Activated CD4-positive, alpha-beta memory T cell treated with anti-CD3 and anti-CD28 coated beads for 36 hours (primary cell): ENCODE measurements around the gene PAPOLB. TPM values are rescaled to one million over a fixed set of nuclear protein-coding genes. Genes with fewer than 3 reads are reported as not detected.

Source experiments
- CTCF ChIA-PET: fragments of 350-600 bp; sonication (Branson Sonifier 250); formaldehyde crosslinking; loops from one replicate; lab custom pipeline; 2021; ENCODE audit warnings: antibody characterized with exemption, inconsistent platforms; lab: Charles Lee
- POLR2A ChIA-PET: fragments of 350-600 bp; sonication (Branson Sonifier 250); formaldehyde crosslinking; loops from one replicate; lab custom pipeline; 2021; ENCODE audit warnings: antibody characterized with exemption; lab: Charles Lee
- DNase-seq: peaks from one replicate; pipeline ENCODE4 v3.0.0-alpha.2; 2020
- H3K27ac Mint-ChIP-seq: one replicate; pipeline ENCODE4 v1.8.0; 2021; ENCODE audit warnings: mixed read lengths
- H3K27me3 Mint-ChIP-seq: one replicate; pipeline ENCODE4 v1.8.0; 2021; ENCODE audit warnings: mixed read lengths
- H3K36me3 Mint-ChIP-seq: one replicate; pipeline ENCODE4 v1.8.0; 2021; ENCODE audit warnings: mixed read lengths
- H3K4me1 Mint-ChIP-seq: one replicate; pipeline ENCODE4 v1.8.0; 2021; ENCODE audit warnings: low read depth, mixed read lengths
- H3K4me3 Mint-ChIP-seq: one replicate; pipeline ENCODE4 v1.8.0; 2021; ENCODE audit warnings: mild to moderate bottlenecking, mixed read lengths
- H3K9me3 Mint-ChIP-seq: one replicate; pipeline ENCODE4 v1.8.0; 2021; ENCODE audit warnings: mixed read lengths
- intact Hi-C: fragments of 100-400 bp; cut with micrococcal nuclease; formaldehyde crosslinking; loops from one replicate; pipeline ENCODE4 v1.15.1; 2023
- total RNA-seq, 2 experiments: library from RNA; stranded (reverse); gene quantifications; one replicate each; pipeline ENCODE4 v1.2.3, GENCODE V29; 2021

Gene PAPOLB
- total RNA-seq, 2 experiments from 2014 or later: not detected

DNA sequence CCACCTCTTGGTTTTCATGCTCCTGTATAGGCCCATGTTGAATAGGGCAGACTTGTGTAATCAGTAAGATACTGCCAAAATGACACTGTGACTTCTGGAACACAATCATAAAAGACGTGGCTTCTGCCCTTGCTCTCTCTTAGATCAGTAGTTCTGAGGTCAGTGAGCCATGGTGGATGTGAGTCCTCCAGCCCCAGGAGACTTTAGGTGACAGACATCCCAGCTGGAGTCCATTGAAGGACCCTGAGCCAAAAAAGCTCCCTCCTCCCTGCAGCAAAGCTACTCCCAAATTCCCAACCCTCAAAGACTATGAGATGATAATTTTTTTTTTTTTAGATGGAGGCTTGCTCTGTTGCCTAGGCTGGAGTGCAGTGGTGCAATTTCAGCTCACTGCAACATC is 24.8 kb upstream of the PAPOLB start:
- DNase-seq: no peak
- POLR2A ChIA-PET: no interaction called here
- H3K27me3 Mint-ChIP-seq: peaks cover 27% of the 10 kb centered on the region
- no peaks in the 10 kb centered on the region for H3K36me3 Mint-ChIP-seq
- CTCF ChIA-PET: interaction anchor here (1.1 kb wide), 1 partner anchor 36 kb away, joined by 3 read pairs; no protein-coding TSS in a partner anchor
- H3K9me3 Mint-ChIP-seq: no peaks in the 10 kb centered on the region
- no peak overlapping the region for H3K4me3 Mint-ChIP-seq
- H3K27ac Mint-ChIP-seq: no peak overlapping the region
- H3K4me1 Mint-ChIP-seq: peaks cover 10% of the 10 kb centered on the region
- intact Hi-C loops: no loop called here

DNA sequence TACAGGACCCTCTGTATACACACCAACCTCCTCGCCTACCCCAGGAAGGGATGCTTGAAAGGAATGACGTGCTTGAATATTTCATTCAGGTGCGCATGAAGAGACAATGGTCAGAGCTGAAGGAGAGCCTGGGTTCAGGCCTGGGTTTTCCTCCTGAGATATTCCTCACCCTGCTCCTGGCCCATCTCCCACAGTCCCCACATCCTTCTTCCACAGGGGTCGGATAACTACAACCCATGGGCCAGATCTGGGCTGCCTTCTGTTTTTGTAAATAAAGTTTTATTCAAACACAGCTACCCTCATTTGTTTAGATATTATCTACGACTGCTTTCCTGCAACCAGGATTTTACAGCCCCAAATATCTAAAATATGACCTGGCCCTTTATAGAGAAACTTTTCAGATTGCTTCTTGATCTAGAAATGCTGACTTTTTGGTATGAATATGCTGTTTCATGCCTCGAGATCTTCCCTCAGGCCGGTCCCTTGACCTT is 23.5 kb upstream of the PAPOLB start:
- Mint-ChIP-seq H3K27ac (no peak overlapping the region), H3K36me3 (no peaks in the 10 kb centered on the region), H3K4me1 (peaks cover 10% of the 10 kb centered on the region), H3K4me3 (no peak overlapping the region), H3K9me3 (no peaks in the 10 kb centered on the region), H3K27me3 (peaks cover 30% of the 10 kb centered on the region)
- ChIA-PET CTCF (interaction anchor here (0.6 to 3.5 kb wide), 2 partner anchors 45 to 87 kb away, joined by 3 to 19 read pairs; no protein-coding TSS in a partner anchor), POLR2A (no interaction called here)
- no peak for DNase-seq
- intact Hi-C loops: no loop called here

DNA sequence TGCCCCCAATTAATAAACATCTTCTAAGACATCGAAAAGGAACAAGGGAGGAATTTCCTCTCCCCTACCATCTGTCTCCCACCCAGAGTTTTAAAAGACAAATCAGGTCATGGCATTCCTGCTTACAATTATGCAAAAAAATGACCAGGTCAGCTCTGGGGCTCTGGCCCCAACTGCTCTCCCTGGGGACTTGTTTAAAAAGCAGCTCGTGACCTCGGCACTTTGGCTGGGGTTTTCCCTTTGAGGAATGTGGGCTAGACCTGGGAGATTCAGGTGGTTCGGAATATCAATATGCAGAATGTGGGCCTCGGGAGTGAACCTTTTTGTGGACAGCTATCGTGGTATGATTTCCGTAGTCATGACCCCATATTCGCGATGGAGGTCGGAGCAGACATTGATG is 22.3 kb upstream of the PAPOLB start:
- DNase-seq: no peak
- CTCF ChIA-PET: interaction anchor here (1.0 to 3.5 kb wide), 18 partner anchors 8 to 307 kb away, joined by 3 to 19 read pairs (median 4); partner anchors contain the start of gene AP5Z1
- Mint-ChIP-seq H3K36me3 (no peaks in the 10 kb centered on the region), H3K27me3 (peaks cover 29% of the 10 kb centered on the region), H3K4me3 (no peak overlapping the region), H3K4me1 (peaks cover 10% of the 10 kb centered on the region), H3K9me3 (no peaks in the 10 kb centered on the region), H3K27ac (no peak overlapping the region)
- POLR2A ChIA-PET: no interaction called here
- intact Hi-C loops: no loop called here

DNA sequence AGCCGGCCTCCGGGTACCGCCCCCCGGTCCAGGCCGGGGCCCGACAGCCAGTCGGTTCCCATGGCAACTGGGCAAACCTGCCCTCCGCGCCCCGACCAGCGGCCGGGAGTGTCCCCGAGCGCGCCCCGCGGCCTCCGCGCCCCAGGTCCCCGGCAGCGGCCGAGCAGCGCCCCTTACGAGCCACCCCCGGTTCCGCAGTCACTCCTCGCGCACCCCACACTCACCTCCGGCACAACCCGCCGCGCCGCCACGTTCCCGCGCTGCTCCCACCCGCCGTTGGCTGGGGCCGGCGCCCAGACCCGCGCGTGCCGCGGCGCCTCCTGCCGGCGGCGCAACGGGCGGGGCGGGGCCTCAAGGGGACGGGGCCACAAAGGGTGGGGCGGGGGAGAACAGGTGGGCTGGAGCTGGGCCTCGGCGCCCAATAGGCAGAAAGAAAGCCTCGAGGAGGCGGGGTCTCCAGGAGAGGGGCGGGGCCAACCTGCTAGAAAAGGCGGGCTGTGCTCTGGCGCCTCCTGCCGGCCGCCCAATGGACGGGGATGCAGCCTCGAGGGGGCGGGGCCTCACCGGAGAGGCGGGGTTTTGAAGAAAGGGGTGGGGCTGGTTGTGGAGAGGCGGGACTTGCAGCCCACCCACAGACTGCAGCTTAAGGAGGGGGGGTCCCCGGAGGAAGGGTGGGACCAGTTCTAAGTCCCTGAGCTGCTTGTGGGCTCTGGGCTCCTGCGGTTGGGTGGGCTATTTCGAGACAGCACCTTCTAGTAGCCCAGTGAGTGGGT is 21.7 kb upstream of the PAPOLB start, which contains the start of gene RADIL:
TSS of gene RADIL (minus strand) at position 345 of the 773 bp plus-strand sequence. CDS start 5,577 bp downstream, outside the sequence.
- Mint-ChIP-seq H3K4me1 (peaks cover 10% of the 10 kb centered on the region), H3K36me3 (no peaks in the 10 kb centered on the region), H3K4me3 (peak within 1 kb of the TSS; percentile 51), H3K9me3 (no peaks in the 10 kb centered on the region), H3K27ac (no peak within 1 kb of the TSS), H3K27me3 (peaks cover 27% of the 10 kb centered on the region)
- intact Hi-C loops: loop anchor here (1.0 kb wide), 4 partner anchors 34 to 272 kb away; no protein-coding TSS in a partner anchor
- ChIA-PET POLR2A (interaction anchor here (0.5 kb wide), 1 partner anchor 138 kb away, joined by 3 read pairs; no protein-coding TSS in a partner anchor), CTCF (interaction anchor here (0.6 to 3.5 kb wide), 24 partner anchors 8 to 308 kb away, joined by 3 to 19 read pairs (median 4); partner anchors contain the start of genes AP5Z1 and PAPOLB)
- peak; percentile 94 for DNase-seq

DNA sequence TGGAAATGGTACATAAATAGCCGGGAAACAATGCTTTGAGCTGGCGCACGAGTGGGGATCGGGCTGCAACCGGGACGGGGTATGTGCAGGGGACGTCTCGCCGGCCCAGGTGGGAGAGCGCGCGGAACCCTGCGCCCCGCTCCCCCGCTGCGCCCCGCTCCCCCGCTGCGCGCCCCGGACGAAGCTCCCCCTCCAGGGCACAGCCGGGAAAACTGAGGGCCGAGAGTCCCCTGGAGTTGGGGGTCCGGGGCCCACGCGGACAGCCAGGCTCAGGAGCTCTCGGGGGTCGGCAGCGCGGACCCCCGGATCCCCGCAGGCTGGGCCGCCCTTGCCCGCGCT is 21.2 kb upstream of the PAPOLB start:
- Mint-ChIP-seq H3K4me1 (peaks cover 10% of the 10 kb centered on the region), H3K27me3 (peaks cover 27% of the 10 kb centered on the region), H3K36me3 (no peaks in the 10 kb centered on the region), H3K27ac (no peak overlapping the region), H3K9me3 (no peaks in the 10 kb centered on the region), H3K4me3 (peak overlapping the region; percentile 51)
- DNase-seq: no peak
- POLR2A ChIA-PET: no interaction called here
- intact Hi-C loops: loop anchor here (1.0 kb wide), 4 partner anchors 34 to 272 kb away; no protein-coding TSS in a partner anchor
- CTCF ChIA-PET: interaction anchor here (0.6 to 3.5 kb wide), 23 partner anchors 9 to 308 kb away, joined by 3 to 19 read pairs (median 4); partner anchors contain the start of genes AP5Z1 and PAPOLB

DNA sequence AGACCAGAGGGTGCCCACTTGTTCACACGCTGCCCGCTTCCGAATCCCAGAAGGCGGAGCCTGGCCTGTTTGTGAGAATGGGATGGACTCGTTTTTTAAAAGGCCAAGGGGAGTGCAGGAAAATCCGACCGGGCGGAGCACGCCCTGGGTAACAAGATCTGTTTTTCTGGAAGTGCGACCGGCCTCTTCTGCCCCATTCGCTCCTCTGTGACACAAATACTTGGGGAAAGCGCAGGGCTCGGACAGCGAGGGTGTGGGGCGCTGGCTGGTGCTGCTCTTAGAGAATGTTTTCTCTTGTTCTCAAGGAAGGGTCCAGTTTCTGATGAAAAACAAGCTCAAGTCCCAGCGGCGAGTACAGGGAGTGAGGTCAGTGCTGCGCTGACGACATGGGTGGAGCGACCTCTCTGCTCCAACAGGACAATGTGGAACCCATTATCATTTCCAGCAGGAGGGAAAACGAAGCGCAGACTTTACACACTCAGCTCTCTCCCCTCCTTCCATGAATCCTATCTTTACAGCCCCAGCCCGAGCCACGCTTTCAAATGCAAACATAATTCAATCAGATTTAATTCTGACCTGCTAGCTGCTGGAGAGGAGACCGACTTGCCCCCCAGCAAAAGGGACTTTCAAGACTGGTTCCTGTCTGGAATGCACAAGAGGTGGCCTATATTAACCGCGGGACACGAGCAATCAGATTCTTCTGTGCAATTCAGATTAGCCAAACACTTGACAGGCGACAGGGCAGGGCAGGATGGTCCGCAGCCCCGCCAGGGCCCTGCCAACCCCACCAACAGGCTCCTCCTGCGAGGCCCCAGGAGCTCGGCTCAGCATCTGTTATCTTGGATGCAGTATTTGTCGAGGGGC is 20.6 kb upstream of the PAPOLB start:
- peaks cover 25% of the 10 kb centered on the region for H3K27me3 Mint-ChIP-seq
- H3K9me3 Mint-ChIP-seq: no peaks in the 10 kb centered on the region
- no peaks in the 10 kb centered on the region for H3K36me3 Mint-ChIP-seq
- DNase-seq: no peak
- H3K4me3 Mint-ChIP-seq: peak overlapping the region; percentile 51
- intact Hi-C loops: loop anchor here (1.0 kb wide), 4 partner anchors 33 to 271 kb away; no protein-coding TSS in a partner anchor
- H3K4me1 Mint-ChIP-seq: peaks cover 10% of the 10 kb centered on the region
- POLR2A ChIA-PET: no interaction called here
- H3K27ac Mint-ChIP-seq: no peak overlapping the region
- CTCF ChIA-PET: interaction anchor here (1.1 to 3.5 kb wide), 8 partner anchors 9 to 307 kb away, joined by 3 to 19 read pairs (median 6); no protein-coding TSS in a partner anchor

DNA sequence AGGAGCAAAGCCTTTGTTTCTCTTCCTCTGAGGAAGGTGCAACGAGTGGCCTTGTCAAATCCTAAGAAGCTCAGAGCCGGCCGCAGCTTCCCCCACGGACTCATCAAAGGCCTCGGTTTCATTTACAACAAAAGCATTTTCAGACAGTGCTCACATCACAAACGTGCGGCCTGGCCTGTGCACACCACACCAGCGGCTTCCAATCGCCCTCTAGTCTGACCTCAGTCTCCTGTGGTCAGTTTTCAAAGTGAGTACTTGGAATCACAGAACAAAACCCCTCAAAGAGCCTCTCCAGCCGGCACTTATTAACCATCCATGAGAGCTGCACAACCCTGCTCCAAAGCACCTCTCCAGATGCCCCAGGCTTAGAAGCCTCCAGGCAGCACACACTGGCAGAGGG is 18.4 kb upstream of the PAPOLB start:
- intact Hi-C loops: no loop called here
- Mint-ChIP-seq H3K4me3 (no peak overlapping the region), H3K36me3 (no peaks in the 10 kb centered on the region), H3K27ac (no peak overlapping the region), H3K27me3 (peaks cover 22% of the 10 kb centered on the region), H3K4me1 (peaks cover 10% of the 10 kb centered on the region), H3K9me3 (no peaks in the 10 kb centered on the region)
- CTCF ChIA-PET: no interaction called here
- POLR2A ChIA-PET: no interaction called here
- no peak for DNase-seq

DNA sequence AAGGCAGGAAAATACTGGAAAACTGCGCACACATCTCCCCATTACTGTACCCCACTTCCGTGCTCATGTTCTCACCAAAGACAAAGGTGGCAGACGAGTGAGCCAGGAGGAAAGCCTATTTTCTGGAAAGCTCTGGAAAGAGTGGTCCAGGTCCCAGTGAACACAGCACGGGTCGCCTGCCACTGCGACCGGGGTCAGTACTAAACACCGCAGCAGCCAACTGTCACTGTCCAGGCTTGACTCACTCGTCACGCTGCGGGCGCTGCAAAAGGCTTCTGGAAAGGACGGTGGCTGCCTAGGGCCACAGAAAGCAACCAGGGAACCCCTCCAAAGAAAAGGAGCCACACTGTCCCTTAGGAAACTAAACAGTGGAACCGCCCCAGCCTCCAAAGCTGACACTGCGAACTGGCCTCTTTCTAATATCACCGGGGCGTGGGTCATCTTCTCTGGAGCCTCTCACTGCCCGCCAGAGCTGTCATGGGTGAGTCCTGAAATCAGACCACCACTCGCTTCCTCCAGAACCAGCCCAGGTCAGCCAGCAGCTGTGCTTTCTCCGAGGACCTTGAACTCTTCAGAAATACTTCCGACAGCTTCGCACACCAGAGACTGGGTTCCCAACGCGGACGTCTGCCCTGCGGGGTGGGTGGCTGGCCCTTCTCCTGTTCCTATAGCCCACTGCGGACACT is 17.7 kb upstream of the PAPOLB start:
- ChIA-PET POLR2A (no interaction called here), CTCF (no interaction called here)
- Mint-ChIP-seq H3K27ac (no peak overlapping the region), H3K4me3 (no peak overlapping the region), H3K36me3 (no peaks in the 10 kb centered on the region), H3K4me1 (peaks cover 10% of the 10 kb centered on the region), H3K9me3 (no peaks in the 10 kb centered on the region), H3K27me3 (peaks cover 22% of the 10 kb centered on the region)
- no peak for DNase-seq
- intact Hi-C loops: no loop called here

DNA sequence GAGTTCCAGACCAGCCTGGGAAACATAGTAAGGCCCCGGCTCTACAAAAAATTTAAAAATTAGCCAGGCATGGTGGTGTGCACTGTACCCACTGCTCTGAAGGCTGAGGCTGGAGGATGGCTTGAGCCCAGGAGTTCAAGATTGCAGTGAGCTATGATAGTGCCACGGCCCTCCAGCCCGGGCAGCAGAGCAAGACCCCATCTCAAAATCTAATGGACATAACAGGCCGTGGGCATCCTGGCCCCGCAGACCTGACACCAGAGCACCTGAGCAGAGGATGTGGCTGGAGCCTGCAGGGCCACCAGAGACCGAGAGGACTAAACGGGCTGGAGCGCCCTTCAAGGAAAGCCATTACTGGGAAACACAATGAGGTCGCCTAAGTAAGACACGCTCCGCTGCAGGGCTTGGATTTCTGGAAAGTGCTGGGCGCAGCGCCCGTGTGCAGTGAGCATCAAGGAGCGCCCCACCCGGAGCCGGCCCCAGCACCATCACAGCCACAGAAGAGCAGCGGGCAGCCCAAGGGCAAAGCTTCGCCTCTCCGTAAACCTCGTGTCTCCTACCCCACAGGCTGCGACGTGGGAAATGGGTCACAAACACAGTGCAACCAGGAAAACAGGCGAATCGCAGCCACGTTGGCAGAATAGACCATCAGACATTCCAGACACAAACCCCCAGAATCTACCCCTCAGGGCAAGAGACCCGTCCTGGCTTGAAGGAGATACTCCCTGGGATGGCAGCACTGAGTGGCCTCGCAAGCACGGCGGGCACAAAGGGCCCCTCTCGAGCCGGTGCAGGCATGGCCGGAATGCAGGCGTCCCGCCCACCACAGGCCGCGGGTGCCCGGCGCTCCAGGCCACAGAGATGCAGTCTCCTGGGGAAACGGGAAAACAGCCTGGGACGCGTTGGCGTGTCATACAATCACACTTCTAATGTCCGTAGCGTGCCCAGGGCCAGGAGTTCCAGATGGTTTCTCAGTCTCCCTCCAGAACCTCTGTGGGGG is 16.8 kb upstream of the PAPOLB start:
- peaks cover 19% of the 10 kb centered on the region for H3K27me3 Mint-ChIP-seq
- DNase-seq: no peak
- peaks cover 10% of the 10 kb centered on the region for H3K4me1 Mint-ChIP-seq
- no peak overlapping the region for H3K4me3 Mint-ChIP-seq
- H3K36me3 Mint-ChIP-seq: no peaks in the 10 kb centered on the region
- CTCF ChIA-PET: no interaction called here
- intact Hi-C loops: no loop called here
- POLR2A ChIA-PET: no interaction called here
- H3K9me3 Mint-ChIP-seq: no peaks in the 10 kb centered on the region
- H3K27ac Mint-ChIP-seq: no peak overlapping the region

DNA sequence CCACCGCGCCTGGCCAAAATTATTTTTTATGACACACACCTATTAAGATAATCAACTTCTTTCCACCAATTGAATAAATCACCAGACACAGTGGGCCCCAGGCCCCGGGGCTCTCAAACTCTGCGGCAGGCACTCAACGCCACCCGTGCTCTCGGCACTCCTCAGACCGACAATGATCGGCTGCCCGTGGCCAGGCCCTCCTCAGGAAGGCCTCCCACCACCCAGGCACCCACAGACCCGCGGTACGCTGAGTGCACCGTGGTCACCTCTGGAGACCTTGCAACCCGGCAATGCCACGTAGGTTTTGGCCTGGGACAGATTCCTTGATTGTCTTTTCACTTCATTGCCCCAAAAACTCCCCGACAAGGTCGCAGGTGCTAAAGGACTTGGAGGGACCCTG is 14.8 kb upstream of the PAPOLB start:
- DNase-seq: no peak
- CTCF ChIA-PET: interaction anchor here (0.8 kb wide), 1 partner anchor 79 kb away, joined by 3 read pairs; no protein-coding TSS in a partner anchor
- Mint-ChIP-seq H3K4me3 (no peak overlapping the region), H3K27ac (no peak overlapping the region), H3K4me1 (no peaks in the 10 kb centered on the region), H3K9me3 (no peaks in the 10 kb centered on the region), H3K27me3 (peaks cover 18% of the 10 kb centered on the region), H3K36me3 (no peaks in the 10 kb centered on the region)
- intact Hi-C loops: no loop called here
- POLR2A ChIA-PET: no interaction called here
